Measurements from ENCODE around the gene JAKMIP1.

The JAKMIP1 gene

DNA sequence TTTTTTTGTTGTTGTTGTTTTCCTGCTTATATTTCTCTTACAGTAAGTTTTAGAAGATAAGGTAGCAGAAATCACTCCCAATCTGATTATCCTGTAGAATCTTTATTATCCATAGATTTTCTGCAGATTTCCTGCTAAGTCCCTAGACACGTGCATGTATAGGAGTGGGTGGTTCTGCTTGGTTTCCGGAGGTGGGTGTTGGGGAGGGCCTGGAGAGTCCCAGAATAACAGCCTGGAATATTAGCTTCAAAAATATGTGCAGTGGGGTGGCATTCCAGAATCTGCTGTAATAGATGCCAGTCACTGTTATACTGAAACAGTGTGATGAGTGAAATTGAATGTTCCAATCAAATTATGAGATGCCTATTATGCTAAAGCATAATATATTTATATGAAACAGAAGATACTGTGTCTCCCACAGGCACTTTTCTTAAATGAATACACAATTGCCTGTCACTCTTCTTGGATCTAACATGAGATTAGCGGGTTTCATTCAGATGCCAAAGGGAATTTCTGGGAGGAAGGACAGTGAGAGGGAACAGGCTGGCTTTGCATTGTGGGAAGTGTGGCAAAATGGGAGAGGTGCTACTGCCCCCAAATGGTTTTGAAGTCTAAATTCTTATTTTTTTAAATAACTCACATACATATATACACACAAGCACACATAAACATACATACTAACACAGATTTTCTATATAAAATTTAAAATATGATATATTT is 219.8 kb downstream of the JAKMIP1 start:
- no peak for DNase-seq

DNA sequence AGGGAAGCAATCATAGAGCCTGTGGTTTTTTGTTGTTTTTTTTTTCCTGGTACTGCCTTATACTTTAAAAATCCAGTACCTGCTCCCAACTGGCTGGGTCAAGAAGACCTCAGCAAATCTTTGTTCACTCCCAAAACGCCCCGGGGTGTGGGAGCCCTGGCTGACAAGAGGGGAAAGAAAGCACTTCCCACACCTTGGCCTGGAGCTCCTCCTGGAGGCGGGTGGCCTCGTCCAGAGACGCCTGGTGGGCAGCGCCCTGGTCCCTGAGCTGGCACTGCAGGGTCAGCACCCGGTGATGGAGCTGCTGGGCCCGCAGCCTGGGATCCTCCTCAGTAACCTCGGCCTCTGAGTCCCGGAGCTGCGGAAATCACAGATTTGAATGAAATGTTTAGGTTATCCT is 220.4 kb downstream of the JAKMIP1 start:
- peak; percentile 26 for DNase-seq

DNA sequence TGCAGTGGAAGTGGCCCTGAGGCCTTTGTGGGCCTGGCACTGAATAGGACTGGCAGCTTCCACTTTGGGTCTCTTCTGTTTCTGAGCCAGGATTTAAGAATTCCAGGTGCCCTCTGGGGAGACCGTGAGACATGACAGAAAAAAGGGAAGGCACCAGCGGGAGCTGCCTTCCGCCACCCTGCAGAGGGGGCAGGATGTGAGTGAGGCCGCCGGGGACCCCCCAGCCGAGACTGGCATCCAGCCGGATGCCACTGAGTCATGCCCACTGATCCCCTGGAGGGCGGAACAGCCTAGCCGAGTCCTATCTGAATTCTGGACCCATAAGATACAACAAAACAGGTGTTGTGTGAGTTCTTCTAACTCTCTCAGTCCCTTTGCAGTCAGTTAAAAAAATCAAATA is 223.4 kb downstream of the JAKMIP1 start:
- no peak for DNase-seq

DNA sequence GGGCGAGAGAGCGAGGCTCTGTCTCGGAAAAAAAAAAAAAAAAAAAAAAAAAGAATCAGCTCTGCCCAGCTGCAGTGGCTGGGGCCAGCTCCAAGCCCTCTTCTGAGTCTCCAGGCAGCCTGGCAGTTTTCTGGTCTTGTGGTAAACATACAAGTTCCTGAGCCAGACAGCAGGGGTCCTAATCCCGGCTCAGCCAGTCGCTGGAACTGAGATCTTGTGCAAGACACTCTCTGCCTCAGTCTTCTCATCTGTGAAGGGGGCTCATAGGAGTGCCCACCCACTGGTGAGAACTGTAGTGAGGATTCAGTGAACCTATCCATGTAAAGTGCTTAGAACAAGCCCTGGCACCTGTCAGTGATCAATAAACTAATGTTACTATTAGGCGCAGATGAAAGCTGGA is 223.9 kb downstream of the JAKMIP1 start:
- DNase-seq: no peak
